B cell (primary cell): ENCODE data around the gene TSPAN8. TPM values are rescaled to one million over a fixed set of nuclear protein-coding genes. Genes with fewer than 3 reads are reported as not detected.

ENCODE experiments used
- ATAC-seq: fragments of 200-7000 bp; cut with Tn5 transposase; one replicate; pipeline ENCODE4 v1.10.0; 2021; ENCODE audit warnings: low read depth, mild to moderate bottlenecking, moderate number of reproducible peaks, moderate library complexity
- CTCF ChIA-PET: fragments of 350-600 bp; sonication (Branson Sonifier 250); formaldehyde crosslinking; loops from one replicate; lab custom pipeline; 2021; ENCODE audit warnings: antibody characterized with exemption, inconsistent platforms; lab: Charles Lee
- POLR2A ChIA-PET: fragments of 350-600 bp; sonication (Branson Sonifier 250); formaldehyde crosslinking; loops from one replicate; lab custom pipeline; 2021; ENCODE audit warnings: antibody characterized with exemption; lab: Charles Lee
- DNase-seq: peaks from one replicate; pipeline ENCODE4 v3.0.0; 2013
- H2AFZ ChIP-seq: 2 replicates; pipeline ENCODE4 v1.6.1; 2012; ENCODE audit warnings: mild to moderate bottlenecking, low read depth, low read length; ENCODE audit not compliant: insufficient read depth, poor library complexity, severe bottlenecking
- H3K27ac ChIP-seq, 2 donors: 1 replicate in 1 of 2; 2 replicates in 1 of 2; pipeline ENCODE4 v1.5.1; 2012 to 2013; ENCODE audit warnings: low read length in 2 of 2, mild to moderate bottlenecking in 2 of 2, moderate library complexity in 1 of 2
- H3K27me3 ChIP-seq, 4 experiments: fragments of 200-600 bp in 1 of 4; sonication (generic) in 1 of 4; replicated peaks in 1 of 4; 1 replicate in 2 of 4; 2 replicates in 2 of 4; pipeline versions ENCODE4 v1.6.1 to v1.7.0; 2013 to 2016; ENCODE audit warnings: low read length in 3 of 4, mild to moderate bottlenecking in 2 of 4, mixed read lengths in 1 of 4, moderate library complexity in 1 of 4; ENCODE audit not compliant: insufficient read depth in 4 of 4, control insufficient read depth in 3 of 4; ENCODE audit errors: control extremely low read depth in 1 of 4
- H3K36me3 ChIP-seq, 2 experiments: replicated peaks in 1 of 2; 1 replicate in 1 of 2; 2 replicates in 1 of 2; pipeline versions ENCODE4 v1.6.1 to v1.7.1; 2013; ENCODE audit warnings: low read length in 1 of 2; ENCODE audit not compliant: insufficient read depth in 2 of 2, control insufficient read depth in 1 of 2; ENCODE audit errors: control extremely low read depth in 1 of 2, extremely low read depth in 1 of 2
- H3K4me1 ChIP-seq, 2 donors: fragments of 200-600 bp in 1 of 2; sonication (generic) in 1 of 2; 1 replicate in 1 of 2; 2 replicates in 1 of 2; pipeline versions ENCODE4 v1.5.1 to v1.6.1; 2013 to 2017; ENCODE audit warnings: low read length in 2 of 2; ENCODE audit not compliant: control insufficient read depth in 2 of 2, insufficient read depth in 2 of 2
- H3K4me2 ChIP-seq: replicated peaks from 2 replicates; pipeline ENCODE3; 2012; ENCODE audit warnings: mild to moderate bottlenecking, low read depth, low read length; ENCODE audit not compliant: poor library complexity, severe bottlenecking
- H3K4me3 ChIP-seq, 5 experiments: fragments of 200-600 bp in 1 of 5; sonication (generic) in 1 of 5; 1 replicate in 3 of 5; 2 replicates in 2 of 5; pipeline versions ENCODE4 v1.5.1 to v1.7.0; 2011 to 2016; ENCODE audit warnings: low read length in 4 of 5, mild to moderate bottlenecking in 4 of 5, low read depth in 2 of 5, control low read depth in 1 of 5, moderate library complexity in 1 of 5; ENCODE audit not compliant: insufficient read depth in 1 of 5; ENCODE audit errors: control extremely low read depth in 1 of 5, extremely low read depth in 1 of 5
- H3K79me2 ChIP-seq: fragments of 200-600 bp; sonication (generic); one replicate; pipeline ENCODE4 v1.6.0; 2016; ENCODE audit warnings: low read length; ENCODE audit not compliant: control insufficient read depth, insufficient read depth
- H3K9ac ChIP-seq: fragments of 200-600 bp; sonication (generic); 2 replicates; pipeline ENCODE4 v1.6.1; 2017; ENCODE audit warnings: mild to moderate bottlenecking, low read length, moderate library complexity
- H3K9me3 ChIP-seq, 3 donors: one replicate each; pipeline versions ENCODE4 v1.6.1 to v1.7.1; 2013; ENCODE audit warnings: low read length in 2 of 3; ENCODE audit not compliant: control insufficient read depth in 2 of 3, insufficient read depth in 1 of 3; ENCODE audit errors: control extremely low read depth in 1 of 3
- H4K20me1 ChIP-seq: 2 replicates; pipeline ENCODE4 v1.6.0; 2012; ENCODE audit warnings: mild to moderate bottlenecking, low read length; ENCODE audit not compliant: insufficient read depth, control insufficient read depth, poor library complexity, severe bottlenecking
- H3K27ac Mint-ChIP-seq: one replicate; pipeline ENCODE4 v1.8.0; 2021; ENCODE audit warnings: mixed read lengths
- H3K27me3 Mint-ChIP-seq: one replicate; pipeline ENCODE4 v1.8.0; 2021; ENCODE audit warnings: mixed read lengths
- H3K4me1 Mint-ChIP-seq: one replicate; pipeline ENCODE4 v1.8.0; 2021; ENCODE audit warnings: mixed read lengths
- H3K4me3 Mint-ChIP-seq: one replicate; pipeline ENCODE4 v1.8.0; 2021; ENCODE audit warnings: mixed read lengths
- H3K9me3 Mint-ChIP-seq: one replicate; pipeline ENCODE4 v1.8.0; 2022; ENCODE audit warnings: mixed read lengths; ENCODE audit not compliant: insufficient read depth
- CTCF ChIP-seq: fragments of 200-600 bp; IDR thresholded peaks from one replicate; pipeline ENCODE4 v1.8.0; 2022; ENCODE audit warnings: antibody characterized with exemption, mild to moderate bottlenecking
- EZH2 ChIP-seq: IDR thresholded peaks from 2 replicates; pipeline ENCODE4 v1.6.1; 2012; ENCODE audit warnings: borderline replicate concordance, low read depth, mild to moderate bottlenecking, moderate library complexity, low read length; ENCODE audit not compliant: insufficient read depth, poor library complexity, severe bottlenecking
- WGBS: methylation state at CpG from one replicate; pipeline ENCODE4 v1.1.5; 2013; ENCODE audit warnings: missing lambda C conversion rate; ENCODE audit not compliant: insufficient coverage; 5-methylcytosine and 5-hydroxymethylcytosine counted together
- intact Hi-C: fragments of 100-400 bp; cut with micrococcal nuclease; formaldehyde crosslinking; loops from one replicate; pipeline ENCODE4 v1.10.0; 2022
- polyA plus RNA-seq: library from polyadenylated mRNA; depleted of rRNA; stranded (reverse); fragments of >200 nt; gene quantifications from 2 replicates; pipeline ENCODE4 v1.2.3, GENCODE V29; 2012
- total RNA-seq, 2 donors: library from RNA; stranded (reverse); fragments of 120-200 nt in 1 of 2; gene quantifications; 1 replicate in 1 of 2; 2 replicates in 1 of 2; pipeline versions ENCODE4 v1.2.3 to v1.2.4, GENCODE V29; 2013 to 2022

Gene TSPAN8
- total and polyA plus RNA-seq, 2 donors (not counting 1 experiment from before 2014, with no cell fraction given): not detected

- ChIA-PET POLR2A (no interaction called here), CTCF (no interaction called here)
- DNase-seq: no peak
- H3K4me1 ChIP-seq: no peaks in the 10 kb centered on the region
- Mint-ChIP-seq H3K9me3 (no peaks in the 10 kb centered on the region), H3K4me1 (no peaks in the 10 kb centered on the region), H3K27me3 (no peaks in the 10 kb centered on the region), H3K27ac (no peak overlapping the region), H3K4me3 (no peak overlapping the region)
- no peak overlapping the region for H2AFZ ChIP-seq
- TF ChIP-seq EZH2 (no peak), CTCF (no peak)
- H3K36me3 ChIP-seq: no peaks in the 10 kb centered on the region
- H3K79me2 ChIP-seq: no peaks in the 10 kb centered on the region
- WGBS: 79% methylated on average over 4 of the region's 6 CpGs
- no peak overlapping the region for H3K9ac ChIP-seq
- H3K9me3 ChIP-seq: no peaks in the 10 kb centered on the region
- H3K4me3 ChIP-seq: no peak overlapping the region
- no peak for ATAC-seq
- H3K27me3 ChIP-seq: no peaks in the 10 kb centered on the region
- H3K27ac ChIP-seq: no peak overlapping the region
- H4K20me1 ChIP-seq: no peaks in the 10 kb centered on the region
- intact Hi-C loops: no loop called here
- H3K4me2 ChIP-seq: no peak overlapping the region
Observed at GRCh38 chr12:71139153-71139735, 18.6 kb downstream of the TSPAN8 start.

- no CpG with 5 or more reads among the region's 3 CpGs for WGBS
- no peaks in the 10 kb centered on the region for H3K36me3 ChIP-seq
- ChIA-PET CTCF (no interaction called here), POLR2A (no interaction called here)
- H3K27me3 ChIP-seq: no peaks in the 10 kb centered on the region
- no peaks in the 10 kb centered on the region for H3K4me1 Mint-ChIP-seq
- no peak overlapping the region for H3K27ac ChIP-seq
- no peak overlapping the region for H3K4me3 ChIP-seq
- ATAC-seq: no peak
- H3K27ac Mint-ChIP-seq: no peak overlapping the region
- no peaks in the 10 kb centered on the region for H3K9me3 ChIP-seq
- no peaks in the 10 kb centered on the region for H3K4me1 ChIP-seq
- no peaks in the 10 kb centered on the region for H3K27me3 Mint-ChIP-seq
- H4K20me1 ChIP-seq: no peaks in the 10 kb centered on the region
- no peaks in the 10 kb centered on the region for H3K79me2 ChIP-seq
- TF ChIP-seq EZH2: no peak
- no peak for TF ChIP-seq CTCF
- H3K9ac ChIP-seq: no peak overlapping the region
- no peak overlapping the region for H3K4me2 ChIP-seq
- no peak overlapping the region for H3K4me3 Mint-ChIP-seq
- no peak for DNase-seq
- H3K9me3 Mint-ChIP-seq: no peaks in the 10 kb centered on the region
- intact Hi-C loops: no loop called here
- no peak overlapping the region for H2AFZ ChIP-seq
Observed at GRCh38 chr12:71138011-71138410, 19.8 kb downstream of the TSPAN8 start.
